ENCODE results near the gene DCX.

Gene DCX

DNA sequence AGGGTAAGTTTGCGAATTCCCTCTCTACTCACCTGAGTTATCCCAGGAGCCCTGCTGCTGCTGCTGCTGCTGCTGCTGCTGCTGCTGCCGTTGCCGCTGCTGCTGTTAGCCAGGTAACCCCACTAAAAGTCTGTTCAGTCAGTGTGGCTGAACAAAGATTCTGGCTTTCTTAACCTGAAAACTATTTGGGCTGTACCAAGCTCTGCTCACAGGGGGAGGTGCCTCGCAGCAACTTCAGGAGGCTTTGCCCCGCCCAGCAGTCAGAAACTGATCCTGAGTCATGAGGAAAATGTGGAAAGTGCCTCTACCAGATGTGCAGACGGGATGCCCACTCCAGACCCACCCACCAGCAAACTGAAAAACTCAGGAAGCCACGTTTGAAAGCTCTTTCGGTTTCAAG lies 141.7 kb downstream of the DCX start, which contains the start of gene CAPN6:
Gene CAPN6, minus strand, starts transcription at position 145 of the 400 bp plus-strand sequence. CDS start 6,547 bp downstream, outside the sequence.
- DNase-seq = peak; percentile 23
- H3K9me3 Mint-ChIP-seq = no peaks in the 10 kb centered on the region
- H3K27me3 Mint-ChIP-seq (ENCODE audit: low read depth, poor library complexity) = peaks cover 6% of the 10 kb centered on the region
- no peak within 1 kb of the TSS for H3K27ac Mint-ChIP-seq
- TF ChIP-seq, protein P1, sequence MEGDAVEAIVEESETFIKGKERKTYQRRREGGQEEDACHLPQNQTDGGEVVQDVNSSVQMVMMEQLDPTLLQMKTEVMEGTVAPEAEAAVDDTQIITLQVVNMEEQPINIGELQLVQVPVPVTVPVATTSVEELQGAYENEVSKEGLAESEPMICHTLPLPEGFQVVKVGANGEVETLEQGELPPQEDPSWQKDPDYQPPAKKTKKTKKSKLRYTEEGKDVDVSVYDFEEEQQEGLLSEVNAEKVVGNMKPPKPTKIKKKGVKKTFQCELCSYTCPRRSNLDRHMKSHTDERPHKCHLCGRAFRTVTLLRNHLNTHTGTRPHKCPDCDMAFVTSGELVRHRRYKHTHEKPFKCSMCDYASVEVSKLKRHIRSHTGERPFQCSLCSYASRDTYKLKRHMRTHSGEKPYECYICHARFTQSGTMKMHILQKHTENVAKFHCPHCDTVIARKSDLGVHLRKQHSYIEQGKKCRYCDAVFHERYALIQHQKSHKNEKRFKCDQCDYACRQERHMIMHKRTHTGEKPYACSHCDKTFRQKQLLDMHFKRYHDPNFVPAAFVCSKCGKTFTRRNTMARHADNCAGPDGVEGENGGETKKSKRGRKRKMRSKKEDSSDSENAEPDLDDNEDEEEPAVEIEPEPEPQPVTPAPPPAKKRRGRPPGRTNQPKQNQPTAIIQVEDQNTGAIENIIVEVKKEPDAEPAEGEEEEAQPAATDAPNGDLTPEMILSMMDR (IDR thresholded peaks at IDR 0.05) = no peak
- H3K4me3 Mint-ChIP-seq = peak within 1 kb of the TSS; percentile 53
- H3K36me3 Mint-ChIP-seq (ENCODE audit: low read depth) = no peaks in the 10 kb centered on the region
- peaks cover 6% of the 10 kb centered on the region for H3K4me1 Mint-ChIP-seq

DNA sequence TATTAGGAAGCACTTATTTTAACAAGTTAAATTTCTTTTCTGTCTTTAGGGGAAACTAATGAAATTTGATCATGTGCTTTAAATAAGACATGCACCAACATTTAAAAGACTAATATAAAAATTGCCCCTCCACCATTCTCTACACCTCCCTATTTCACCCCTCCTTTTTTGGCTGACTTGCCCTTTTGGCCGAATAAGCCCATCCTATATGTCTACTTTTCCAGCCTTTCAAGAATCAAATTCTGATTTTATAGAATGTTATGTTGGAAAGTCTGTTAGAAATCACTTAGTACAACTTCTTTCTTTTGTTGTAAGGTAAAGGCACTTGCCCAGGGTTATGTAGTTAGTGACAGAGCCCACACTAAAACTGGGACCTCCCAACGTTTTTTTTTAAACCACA lies 143.5 kb downstream of the DCX start:
- TF ChIP-seq, protein P1 (IDR thresholded peaks at IDR 0.05) = no peak
- DNase-seq = no peak
- Mint-ChIP-seq H3K4me3 (no peak overlapping the region), H3K27ac (no peak overlapping the region), H3K4me1 (peaks cover 6% of the 10 kb centered on the region), H3K9me3 (no peaks in the 10 kb centered on the region), H3K36me3 (ENCODE audit: low read depth) (no peaks in the 10 kb centered on the region), H3K27me3 (ENCODE audit: low read depth, poor library complexity) (peaks cover 5% of the 10 kb centered on the region)

DNA sequence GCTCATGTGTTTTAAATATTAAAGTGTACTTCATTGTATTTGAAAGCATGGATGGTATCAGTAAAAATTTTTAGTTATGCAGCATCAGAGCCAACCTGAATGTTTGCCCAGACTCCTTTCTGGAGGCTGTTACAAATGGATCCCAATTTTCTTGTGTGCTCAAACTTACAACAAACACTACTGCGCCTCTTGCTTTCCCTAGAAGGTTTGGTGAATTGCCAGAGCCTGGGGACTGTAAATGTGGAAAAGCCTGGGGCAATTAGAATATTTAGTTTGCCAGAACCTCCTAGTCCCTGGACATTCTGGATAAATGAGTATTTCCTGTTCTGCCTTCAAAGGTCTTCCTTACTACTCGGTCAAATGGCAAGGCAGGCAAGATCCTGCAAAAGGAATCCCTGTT lies 146.5 kb downstream of the DCX start:
- H3K4me3 Mint-ChIP-seq = no peak overlapping the region
- H3K4me1 Mint-ChIP-seq = peaks cover 6% of the 10 kb centered on the region
- DNase-seq = no peak
- H3K36me3 Mint-ChIP-seq (ENCODE audit: low read depth) = no peaks in the 10 kb centered on the region
- TF ChIP-seq, protein P1 (IDR thresholded peaks at IDR 0.05) = no peak
- H3K27me3 Mint-ChIP-seq (ENCODE audit: low read depth, poor library complexity) = peaks cover 10% of the 10 kb centered on the region
- no peaks in the 10 kb centered on the region for H3K9me3 Mint-ChIP-seq
- H3K27ac Mint-ChIP-seq = no peak overlapping the region

DNA sequence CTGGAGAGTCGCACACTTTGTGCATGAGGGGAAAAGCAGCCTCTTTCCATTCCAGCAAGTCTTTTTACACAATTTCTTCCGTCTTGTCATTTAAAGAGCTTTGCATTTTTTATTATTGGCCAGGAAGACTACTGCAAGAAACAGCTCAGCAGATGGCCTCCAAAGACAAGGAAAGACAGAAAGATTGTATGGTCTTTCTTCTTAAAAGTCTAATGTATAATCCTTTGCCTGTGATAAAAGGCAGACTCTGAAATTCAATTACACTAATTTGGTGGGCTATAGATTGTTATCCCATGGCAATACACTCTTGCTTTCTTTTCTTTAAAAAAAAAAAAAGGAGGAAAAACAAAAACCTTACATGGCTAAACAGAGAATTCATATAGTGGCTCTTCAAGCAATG lies 147.6 kb downstream of the DCX start:
- H3K27me3 Mint-ChIP-seq (ENCODE audit: low read depth, poor library complexity) = peaks cover 10% of the 10 kb centered on the region

DNA sequence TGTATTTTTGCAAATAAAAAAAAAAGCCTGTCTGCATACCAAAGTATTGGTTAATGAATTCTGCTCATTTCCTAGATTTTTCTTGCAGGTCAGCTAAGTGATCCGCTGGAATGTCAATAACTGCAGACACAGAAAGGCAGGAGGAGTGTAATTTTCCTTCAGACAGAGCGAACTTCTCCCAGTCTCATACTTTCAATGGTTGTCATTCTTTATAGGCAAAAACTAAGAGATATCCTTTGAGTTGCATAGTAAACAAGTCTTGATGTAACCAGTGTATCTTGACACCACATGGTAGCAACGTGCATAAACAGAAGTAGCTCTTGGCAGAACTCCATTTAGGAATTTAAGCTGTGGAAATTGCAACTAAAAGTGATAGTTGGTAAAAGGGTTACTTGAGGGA lies 149.9 kb downstream of the DCX start:
- no peaks in the 10 kb centered on the region for H3K9me3 Mint-ChIP-seq
- H3K4me3 Mint-ChIP-seq = no peak overlapping the region
- H3K36me3 Mint-ChIP-seq (ENCODE audit: low read depth) = no peaks in the 10 kb centered on the region
- TF ChIP-seq, protein P1 (IDR thresholded peaks at IDR 0.05) = no peak
- H3K4me1 Mint-ChIP-seq = no peaks in the 10 kb centered on the region
- no peak overlapping the region for H3K27ac Mint-ChIP-seq
- H3K27me3 Mint-ChIP-seq (ENCODE audit: low read depth, poor library complexity) = peaks cover 13% of the 10 kb centered on the region
- DNase-seq = no peak

More for the DNA sequence above, 147.6 kb downstream of the DCX start:
- Mint-ChIP-seq H3K9me3 (no peaks in the 10 kb centered on the region), H3K4me3 (no peak overlapping the region), H3K27ac (no peak overlapping the region), H3K36me3 (ENCODE audit: low read depth) (no peaks in the 10 kb centered on the region), H3K4me1 (no peaks in the 10 kb centered on the region)
- DNase-seq = no peak
- TF ChIP-seq, protein P1 (IDR thresholded peaks at IDR 0.05) = no peak

DNA sequence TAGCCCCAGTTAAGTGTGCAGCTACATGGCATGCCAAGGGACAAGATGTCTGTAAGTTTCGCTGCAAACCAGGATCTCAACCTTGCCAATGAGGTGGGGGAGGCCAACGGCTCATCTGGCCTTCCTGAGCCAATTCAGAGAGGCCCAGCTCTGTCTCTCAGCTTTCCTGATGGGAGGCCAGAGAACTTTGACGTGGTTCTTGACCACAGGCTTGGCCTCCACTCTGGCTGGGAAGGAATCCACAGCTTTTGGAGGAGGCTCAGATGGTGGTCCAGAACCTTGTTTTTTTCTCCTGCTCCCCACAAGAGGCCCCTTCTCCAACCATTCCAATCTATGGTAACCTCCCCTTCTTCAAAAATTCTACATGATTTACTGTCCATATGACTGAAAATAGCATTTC lies 151.5 kb downstream of the DCX start:
- no peaks in the 10 kb centered on the region for H3K36me3 Mint-ChIP-seq (ENCODE audit: low read depth)
- TF ChIP-seq, protein P1 (IDR thresholded peaks at IDR 0.05) = no peak
- H3K4me3 Mint-ChIP-seq = no peak overlapping the region
- no peaks in the 10 kb centered on the region for H3K9me3 Mint-ChIP-seq
- DNase-seq = no peak
- H3K27ac Mint-ChIP-seq = no peak overlapping the region
- H3K27me3 Mint-ChIP-seq (ENCODE audit: low read depth, poor library complexity) = peaks cover 13% of the 10 kb centered on the region
- H3K4me1 Mint-ChIP-seq = no peaks in the 10 kb centered on the region
